Right atrium auricular region (tissue), 2 donors: Measurements from ENCODE around the gene CSNK1D. TPM values are rescaled to one million over a fixed set of nuclear protein-coding genes. Genes with fewer than 3 reads are reported as not detected.
"Not testable (repeated sequence)": the region's sequence is repeated elsewhere in the genome, so short reads cannot be mapped to it uniquely, and the experiment has no call there.

ENCODE experiments used
- DNase-seq: peaks from one replicate; pipeline ENCODE4 v3.0.0-alpha.2; 2019; ENCODE audit warnings: low spot score
- H3K27ac ChIP-seq, 2 donors: fragments of 200-600 bp; sonication (generic); 1 replicate in 1 of 2; 2 replicates in 1 of 2; pipeline ENCODE4 v1.5.1; 2016 to 2019
- H3K27me3 ChIP-seq, 2 donors: fragments of 200-600 bp; sonication (generic); one replicate each; pipeline versions ENCODE4 v1.5.1 to v1.6.0; 2017 to 2019
- H3K36me3 ChIP-seq: fragments of 200-600 bp; sonication (generic); one replicate; pipeline ENCODE4 v1.5.1; 2016
- H3K4me1 ChIP-seq, 2 donors: fragments of 200-600 bp; sonication (generic); one replicate each; pipeline versions ENCODE4 v1.5.1 to v1.6.0; 2017 to 2019
- H3K4me3 ChIP-seq, 2 donors: fragments of 200-600 bp; sonication (generic); 1 replicate in 1 of 2; 2 replicates in 1 of 2; pipeline ENCODE4 v1.5.1; 2017 to 2019; ENCODE audit warnings: mild to moderate bottlenecking in 1 of 2, moderate library complexity in 1 of 2
- H3K9me3 ChIP-seq, 2 donors: fragments of 200-600 bp; sonication (generic); one replicate each; pipeline ENCODE4 v1.5.1; 2019
- CTCF ChIP-seq, 2 donors: fragments of 200-600 bp; sonication (generic); IDR thresholded peaks; one replicate each; pipeline ENCODE4 v1.5.1; 2019; ENCODE audit warnings: antibody characterized with exemption in 2 of 2
- microRNA-seq, 2 donors: library from miRNA; unstranded; fragments of <30 nt; microRNA quantifications; one replicate each; pipeline ENCODE4, GENCODE V29; 2016 to 2017; ENCODE audit warnings: borderline number of aligned reads in 2 of 2, borderline replicate concordance in 1 of 2
- total RNA-seq, 2 donors: library from RNA; depleted of rRNA; stranded (reverse); fragments of >200 nt; gene quantifications; one replicate each; pipeline ENCODE4 v1.1.0, GENCODE V29; 2016

Gene CSNK1D
- total RNA-seq, 2 donors from 2014 or later, result 31.3 to 32.9 TPM

DNA sequence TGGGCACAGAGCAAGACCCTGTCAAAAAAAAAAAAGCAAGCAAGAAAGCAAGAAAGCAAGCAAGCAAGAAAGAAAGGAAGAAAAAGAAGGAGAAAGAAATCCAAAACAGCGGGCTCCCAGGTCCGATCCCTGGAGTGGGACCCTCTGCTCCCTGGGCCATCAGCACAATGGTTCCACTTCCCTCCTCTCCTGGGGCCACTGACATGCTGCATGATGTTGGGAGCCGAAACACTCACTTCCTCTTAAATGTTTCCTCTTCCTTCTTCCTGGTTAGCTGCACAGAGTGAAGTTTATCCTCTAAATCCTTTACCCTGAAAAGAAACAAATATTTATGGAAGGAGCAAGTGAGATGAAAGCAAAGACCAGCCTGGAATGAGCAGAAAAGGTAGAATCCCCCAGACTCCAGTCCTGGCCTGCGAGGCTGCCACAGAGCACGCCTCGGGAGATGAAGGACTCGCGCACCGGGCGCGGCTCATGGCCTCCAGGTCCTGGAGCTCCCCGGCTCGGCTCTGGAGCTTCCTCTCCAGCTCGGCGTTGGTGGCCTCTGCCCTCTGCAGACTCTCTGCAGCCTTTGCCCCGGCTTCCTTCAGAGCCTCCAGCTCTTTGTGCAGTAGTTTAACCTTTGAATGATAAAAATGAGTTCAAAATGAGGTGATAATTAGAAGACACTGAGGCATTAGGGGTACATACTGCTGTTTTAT lies 79.8 kb downstream of the CSNK1D start:
- Histone ChIP-seq H3K4me1 (no peaks in the 10 kb centered on the region), H3K36me3 (peaks cover 20% of the 10 kb centered on the region), H3K27ac (no peak overlapping the region), H3K4me3 (peak overlapping the region in 1 of 2 donors; percentile 21), H3K27me3 (no peaks in the 10 kb centered on the region), H3K9me3 (no peaks in the 10 kb centered on the region)
- DNase-seq, result no peak
- TF ChIP-seq CTCF (IDR thresholded peaks at IDR 0.05), result no peak

DNA sequence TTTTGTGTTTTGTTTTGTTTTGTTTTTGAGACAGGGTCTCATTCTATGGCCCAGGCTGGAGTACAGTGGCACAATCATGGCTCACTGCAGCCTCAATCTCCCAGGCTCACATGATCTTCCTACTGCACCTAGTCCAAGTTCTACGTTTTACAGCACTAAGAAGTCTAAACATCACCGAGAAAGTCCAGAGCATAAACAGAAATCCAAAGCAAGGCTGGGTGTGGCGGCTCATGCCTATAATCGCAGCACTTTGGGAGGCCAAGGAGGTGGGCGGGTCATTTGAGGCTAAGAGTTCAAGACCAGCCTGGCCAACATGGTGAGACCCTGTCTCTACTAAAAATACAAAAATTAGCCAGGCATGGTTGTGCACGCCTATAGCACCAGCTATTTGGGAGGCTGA lies 80.5 kb downstream of the CSNK1D start:
- peaks cover 20% of the 10 kb centered on the region for H3K36me3 ChIP-seq
- H3K27ac ChIP-seq, DNase-seq: not testable (repeated sequence)

More for the DNA sequence above, 80.5 kb downstream of the CSNK1D start:
- H3K9me3 ChIP-seq, H3K4me3 ChIP-seq, H3K4me1 ChIP-seq, H3K27me3 ChIP-seq: not testable (repeated sequence)

Small RNA genes lying within 50 kb of the gene (microRNA-seq; reads per million reads assigned to microRNA genes)
- gene MIR6787, result 0 reads per million in 2 donors

Other genes with a start within 250 kb of the CSNK1D start
- gene RAC3, start 242.0 kb downstream of the CSNK1D start, total RNA-seq, result 1 to 10 TPM in 1 of 2 donors, under 1 TPM in 1; 0.93 to 2.6 TPM
- gene DCXR, start 236.0 kb downstream of the CSNK1D start, total RNA-seq, result 100 to 1,000 TPM; 169 to 213 TPM
- gene RFNG, start 221.9 kb downstream of the CSNK1D start, total RNA-seq, result 10 to 100 TPM; 21.4 to 25.3 TPM
- 10 to 100 TPM; 79.5 to 90.8 TPM for gene GPS1, start 221.8 kb downstream of the CSNK1D start, total RNA-seq
- 10 to 100 TPM; 33.3 to 45.7 TPM for gene DUS1L, start 207.9 kb downstream of the CSNK1D start, total RNA-seq
- 10 to 100 TPM; 13.8 to 46.4 TPM for gene FASN, start 175.5 kb downstream of the CSNK1D start, total RNA-seq
- 1 to 10 TPM; 5.1 to 7.4 TPM for gene CCDC57, start 60.9 kb downstream of the CSNK1D start, total RNA-seq
- 10 to 100 TPM in 1 of 2 donors, 1 to 10 TPM in 1; 5.0 to 19.5 TPM for gene SLC16A3, start 44.7 kb downstream of the CSNK1D start, total RNA-seq
- 1 to 10 TPM in 1 of 2 donors, not detected in 1; 1.7 TPM for gene CD7, start 43.9 kb upstream of the CSNK1D start, total RNA-seq
- 1 to 10 TPM; 3.1 to 7.7 TPM for gene SECTM1, start 60.1 kb upstream of the CSNK1D start, total RNA-seq
- not detected for gene TEX19, start 85.5 kb upstream of the CSNK1D start, total RNA-seq
- gene UTS2R, start 98.1 kb upstream of the CSNK1D start, total RNA-seq, result 10 to 100 TPM in 1 of 2 donors, under 1 TPM in 1; 0.44 to 16.9 TPM
- gene HEXD, start 144.6 kb upstream of the CSNK1D start, total RNA-seq, result 10 to 100 TPM; 11.3 to 15.6 TPM
- gene OGFOD3, start 144.9 kb upstream of the CSNK1D start, total RNA-seq, result 10 to 100 TPM; 26.4 to 32.4 TPM
- 10 to 100 TPM; 14.9 to 34.9 TPM for gene CYBC1, start 177.1 kb upstream of the CSNK1D start, total RNA-seq
- gene NARF, start 185.0 kb upstream of the CSNK1D start, total RNA-seq, result 10 to 100 TPM; 51.4 to 54.8 TPM
- 10 to 100 TPM; 27.8 to 40.3 TPM for gene FOXK2, start 246.0 kb upstream of the CSNK1D start, total RNA-seq